ENCODE results near the gene DMRT3.

GRCh38 chr9:947985-948384 lies 28.5 kb upstream of the DMRT3 start:
- no peak for TF ChIP-seq CTCF (IDR thresholded peaks at IDR 0.05)
- TF ChIP-seq POLR2A (IDR thresholded peaks at IDR 0.05) = no peak
- no peak for TF ChIP-seq POLR2AphosphoS5 (IDR thresholded peaks at IDR 0.05)
- TF ChIP-seq EP300 (IDR thresholded peaks at IDR 0.05) = no peak
